IPS-18a (cell line): Measurements from ENCODE around the gene FTHL17.

ENCODE experiments used
- H3K27ac ChIP-seq: one replicate; pipeline ENCODE4 v1.5.1; 2013; ENCODE audit warnings: low read length
- H3K27me3 ChIP-seq: one replicate; pipeline ENCODE4 v1.6.1; 2013; ENCODE audit warnings: mild to moderate bottlenecking, low read length; ENCODE audit not compliant: control insufficient read depth, insufficient read depth
- H3K36me3 ChIP-seq: one replicate; pipeline ENCODE4 v1.6.1; 2013; ENCODE audit warnings: low read depth, low read length; ENCODE audit not compliant: control insufficient read depth
- H3K4me1 ChIP-seq: one replicate; pipeline ENCODE4 v1.6.1; 2013; ENCODE audit warnings: low read depth, low read length; ENCODE audit not compliant: control insufficient read depth
- H3K4me3 ChIP-seq: one replicate; pipeline ENCODE4 v1.5.1; 2013; ENCODE audit warnings: low read length
- H3K9ac ChIP-seq: one replicate; pipeline ENCODE4 v1.6.1; 2013; ENCODE audit warnings: mild to moderate bottlenecking, low read length, moderate library complexity
- H3K9me3 ChIP-seq: one replicate; pipeline ENCODE4 v1.6.1; 2013; ENCODE audit warnings: low read depth, low read length; ENCODE audit not compliant: control insufficient read depth

Gene FTHL17

GRCh38 chrX:31071725-31072124, at the start of gene FTHL17:
Gene FTHL17 (minus strand): TSS chrX:31072041. CDS start chrX:31071953, 88 bp downstream.
- peaks cover 31% of the 10 kb centered on the region for H3K9me3 ChIP-seq
- H3K4me1 ChIP-seq = no peaks in the 10 kb centered on the region
- no peaks in the 10 kb centered on the region for H3K27me3 ChIP-seq
- no peak within 1 kb of the TSS for H3K4me3 ChIP-seq
- no peak within 1 kb of the TSS for H3K9ac ChIP-seq
- no peak within 1 kb of the TSS for H3K27ac ChIP-seq
- no peaks in the 10 kb centered on the region for H3K36me3 ChIP-seq

DNA sequence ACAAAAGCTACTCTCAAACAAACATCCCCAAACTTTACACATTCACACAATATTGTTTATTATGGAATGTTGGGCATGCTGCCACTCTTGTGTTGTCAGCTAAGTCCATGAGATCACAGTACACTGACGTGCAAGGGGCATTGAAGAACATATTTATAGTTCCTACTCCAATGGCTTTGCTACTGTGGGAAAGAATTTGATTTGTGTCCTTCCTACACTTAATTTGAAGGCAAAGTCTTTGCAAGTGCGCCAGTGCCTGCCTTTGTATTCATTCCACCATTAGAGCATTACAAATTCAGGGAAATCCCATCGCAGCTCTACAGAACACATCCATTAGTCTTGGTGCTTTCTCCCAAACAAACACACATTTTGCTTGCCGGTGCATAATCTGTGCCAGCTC, 45.4 kb upstream of the FTHL17 start:
- Histone ChIP-seq H3K9me3 (no peaks in the 10 kb centered on the region), H3K4me1 (no peaks in the 10 kb centered on the region), H3K4me3 (no peak overlapping the region), H3K9ac (no peak overlapping the region), H3K27ac (no peak overlapping the region), H3K36me3 (no peaks in the 10 kb centered on the region), H3K27me3 (no peaks in the 10 kb centered on the region)

GRCh38 chrX:31115398-31115797, 43.6 kb upstream of the FTHL17 start:
- Histone ChIP-seq H3K27me3 (no peaks in the 10 kb centered on the region), H3K4me3 (no peak overlapping the region), H3K9me3 (peaks cover 9% of the 10 kb centered on the region)

GRCh38 chrX:31114858-31115257, 43.0 kb upstream of the FTHL17 start:
- no peak overlapping the region for H3K4me3 ChIP-seq

More at GRCh38 chrX:31115398-31115797, 43.6 kb upstream of the FTHL17 start:
- H3K9ac ChIP-seq = no peak overlapping the region
- no peaks in the 10 kb centered on the region for H3K4me1 ChIP-seq
- H3K36me3 ChIP-seq = no peaks in the 10 kb centered on the region
- H3K27ac ChIP-seq = no peak overlapping the region

DNA sequence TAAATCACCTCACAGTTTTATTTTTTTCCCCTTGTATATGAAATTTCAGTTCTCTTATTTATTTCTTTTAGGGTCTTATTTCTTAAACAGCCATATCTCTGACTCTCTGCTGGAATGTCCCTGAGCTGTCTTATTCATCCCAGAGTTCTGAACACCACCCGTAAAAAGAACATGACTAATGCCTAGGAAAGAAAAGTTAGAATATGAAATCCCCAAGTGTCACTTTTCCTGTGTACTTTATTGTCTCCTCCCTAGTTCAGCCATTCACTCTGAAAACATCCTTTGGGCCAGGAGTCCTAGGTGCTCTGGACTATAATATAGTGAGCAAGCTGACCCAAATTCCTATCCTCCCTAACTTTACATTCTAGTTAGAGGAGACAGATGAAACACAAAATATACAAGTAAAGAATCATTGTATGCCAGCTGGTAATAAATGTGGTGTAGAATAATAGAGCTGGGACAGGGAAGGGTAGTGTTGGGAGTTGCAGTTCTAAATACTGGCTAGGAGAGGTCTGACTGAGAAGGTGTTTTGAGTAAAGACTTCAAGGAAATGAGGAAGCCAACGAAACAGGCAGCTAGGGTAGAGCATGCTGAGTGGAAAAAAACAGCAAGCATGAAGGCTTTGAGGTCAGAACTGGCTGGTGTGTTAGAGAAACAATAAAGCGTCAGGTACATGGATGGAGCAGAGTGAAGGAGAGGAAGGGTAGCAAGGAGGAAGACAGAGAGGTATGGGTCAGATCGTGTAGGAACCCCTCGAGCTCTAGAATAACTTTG, 40.6 kb upstream of the FTHL17 start:
- Histone ChIP-seq H3K4me1 (no peaks in the 10 kb centered on the region), H3K9me3 (peaks cover 9% of the 10 kb centered on the region), H3K27ac (no peak overlapping the region), H3K27me3 (no peaks in the 10 kb centered on the region), H3K36me3 (no peaks in the 10 kb centered on the region), H3K9ac (no peak overlapping the region), H3K4me3 (no peak overlapping the region)

More at GRCh38 chrX:31114858-31115257, 43.0 kb upstream of the FTHL17 start:
- H3K9me3 ChIP-seq = peaks cover 9% of the 10 kb centered on the region
- no peaks in the 10 kb centered on the region for H3K36me3 ChIP-seq
- H3K9ac ChIP-seq = no peak overlapping the region
- no peaks in the 10 kb centered on the region for H3K4me1 ChIP-seq
- H3K27ac ChIP-seq = no peak overlapping the region
- no peaks in the 10 kb centered on the region for H3K27me3 ChIP-seq

GRCh38 chrX:31110657-31111056, 38.8 kb upstream of the FTHL17 start:
- no peak overlapping the region for H3K4me3 ChIP-seq
- no peak overlapping the region for H3K27ac ChIP-seq
- H3K9ac ChIP-seq = no peak overlapping the region
- no peaks in the 10 kb centered on the region for H3K36me3 ChIP-seq
- no peaks in the 10 kb centered on the region for H3K27me3 ChIP-seq
- no peaks in the 10 kb centered on the region for H3K4me1 ChIP-seq
- peaks cover 9% of the 10 kb centered on the region for H3K9me3 ChIP-seq

GRCh38 chrX:31099536-31100090, 27.8 kb upstream of the FTHL17 start:
- Histone ChIP-seq H3K9ac (no peak overlapping the region), H3K4me3 (no peak overlapping the region), H3K36me3 (no peaks in the 10 kb centered on the region), H3K27me3 (no peaks in the 10 kb centered on the region), H3K27ac (no peak overlapping the region), H3K4me1 (no peaks in the 10 kb centered on the region), H3K9me3 (peaks cover 16% of the 10 kb centered on the region)

DNA sequence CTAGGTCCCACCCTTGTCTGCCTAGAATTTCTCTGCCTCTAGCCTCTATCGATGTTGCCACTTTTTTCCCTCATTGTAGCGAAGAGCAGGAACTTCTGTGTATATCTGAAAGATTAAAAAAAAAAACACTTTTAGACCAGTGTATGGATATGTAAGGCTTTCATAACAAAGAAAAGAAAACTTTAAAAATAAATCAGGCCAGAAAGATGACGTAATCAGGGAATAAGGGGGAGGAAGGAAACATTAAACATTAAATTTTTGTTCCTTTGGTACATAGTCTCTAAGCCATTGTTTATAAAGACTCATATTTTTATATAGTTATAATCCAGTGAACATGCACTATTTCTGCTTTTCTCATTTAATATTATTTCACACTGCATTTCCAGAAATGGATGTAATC, 26.2 kb upstream of the FTHL17 start:
- Histone ChIP-seq H3K4me3 (no peak overlapping the region), H3K4me1 (no peaks in the 10 kb centered on the region), H3K9ac (no peak overlapping the region), H3K36me3 (no peaks in the 10 kb centered on the region), H3K9me3 (peaks cover 16% of the 10 kb centered on the region), H3K27ac (no peak overlapping the region), H3K27me3 (no peaks in the 10 kb centered on the region)

DNA sequence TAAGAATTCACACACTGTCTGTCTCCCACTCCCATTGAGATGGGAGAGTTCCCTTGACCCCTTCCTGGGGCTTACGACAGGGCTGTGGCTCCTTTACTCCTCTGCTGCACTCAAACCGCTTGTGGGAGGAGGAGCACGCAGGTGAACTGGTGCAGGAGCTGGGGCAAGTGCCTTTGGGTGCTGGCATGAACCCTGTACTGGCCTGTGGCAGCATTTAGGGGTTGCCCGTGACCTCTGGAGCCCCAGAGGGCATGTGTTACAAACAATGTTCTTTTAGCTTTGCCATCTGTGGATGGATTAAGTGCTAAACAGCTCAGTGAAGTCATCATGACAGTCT, 21.8 kb upstream of the FTHL17 start:
- Histone ChIP-seq H3K27ac (no peak overlapping the region), H3K9ac (no peak overlapping the region), H3K4me3 (no peak overlapping the region), H3K27me3 (no peaks in the 10 kb centered on the region), H3K36me3 (no peaks in the 10 kb centered on the region), H3K4me1 (no peaks in the 10 kb centered on the region), H3K9me3 (peaks cover 12% of the 10 kb centered on the region)

DNA sequence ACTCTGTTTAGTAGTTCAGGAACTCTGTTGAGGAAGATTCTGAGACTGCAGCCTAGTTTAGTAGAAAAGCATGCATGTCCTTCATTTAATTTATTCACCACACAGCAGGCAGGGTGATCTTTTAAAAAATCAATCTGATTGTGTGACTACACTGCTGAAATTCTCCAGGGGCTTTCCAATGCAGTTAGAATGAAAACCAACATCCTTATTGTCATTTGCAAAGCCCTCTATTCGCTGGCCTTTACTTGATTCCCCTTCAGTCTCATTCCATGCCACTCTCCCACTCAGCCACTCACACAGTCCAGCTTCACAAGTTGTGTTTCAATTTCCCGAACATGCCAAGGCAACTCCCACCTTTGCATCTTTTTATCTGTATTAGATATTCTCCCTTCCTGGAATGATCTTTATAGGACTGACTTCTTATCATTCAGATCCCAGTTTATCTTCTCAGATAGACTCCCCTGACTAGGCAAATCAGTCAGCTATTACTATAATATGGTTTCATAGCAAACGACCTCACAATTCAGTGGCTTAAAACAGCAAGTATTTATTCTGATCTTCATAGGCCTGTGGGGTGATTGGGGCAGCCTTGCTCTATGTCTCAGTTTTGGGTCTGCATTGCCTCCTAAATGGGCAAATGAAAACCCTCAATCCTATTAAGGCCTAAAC, 21.3 kb upstream of the FTHL17 start:
- H3K9me3 ChIP-seq = peaks cover 10% of the 10 kb centered on the region
- H3K4me3 ChIP-seq = no peak overlapping the region
- no peaks in the 10 kb centered on the region for H3K4me1 ChIP-seq
- no peaks in the 10 kb centered on the region for H3K36me3 ChIP-seq
- no peaks in the 10 kb centered on the region for H3K27me3 ChIP-seq
- no peak overlapping the region for H3K9ac ChIP-seq
- no peak overlapping the region for H3K27ac ChIP-seq

DNA sequence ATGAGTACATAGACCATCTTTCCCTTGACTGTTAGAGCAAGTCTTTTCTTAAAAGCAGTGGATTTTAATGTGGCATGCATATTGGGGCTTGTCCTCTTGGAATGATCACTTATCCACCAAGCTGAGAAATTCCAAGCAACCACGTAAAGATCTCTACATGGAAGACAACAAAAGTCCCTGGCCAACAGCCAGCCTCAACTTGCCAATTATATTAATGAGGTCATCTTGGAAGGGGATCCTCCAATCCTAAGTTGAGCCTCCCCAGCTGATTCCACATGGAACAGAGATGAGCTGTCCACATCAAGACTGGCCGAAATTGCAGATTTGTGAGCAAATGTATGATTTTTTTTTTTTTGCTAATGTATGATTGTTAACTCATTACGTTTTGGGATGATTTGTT, 20.6 kb upstream of the FTHL17 start:
- Histone ChIP-seq H3K9me3 (peaks cover 13% of the 10 kb centered on the region), H3K4me1 (no peaks in the 10 kb centered on the region), H3K27ac (no peak overlapping the region), H3K4me3 (no peak overlapping the region), H3K36me3 (no peaks in the 10 kb centered on the region), H3K27me3 (no peaks in the 10 kb centered on the region), H3K9ac (no peak overlapping the region)
